D721Med (cell line): ENCODE data around the gene CTU2.
A peak's percentile ranks its signal among the peaks of the same experiment; 100 is the strongest.

Experiments used
- DNase-seq: peaks from one replicate; pipeline ENCODE4 v3.0.0; 2011; ENCODE audit warnings: low spot score; ENCODE audit not compliant: insufficient read length
- FAIRE-seq: peaks from 2 replicates; lab custom pipeline; 2011; peaks lifted over from hg19 to GRCh38; lab: Jason Lieb, UNC
- TF ChIP-seq, protein P1 (sequence below): IDR thresholded peaks from 2 replicates; pipeline ENCODE4 v1.5.1; 2012; ENCODE audit warnings: mild to moderate bottlenecking, control low read depth; ENCODE audit not compliant: insufficient read depth; ENCODE audit errors: missing control alignments

Gene CTU2

DNA sequence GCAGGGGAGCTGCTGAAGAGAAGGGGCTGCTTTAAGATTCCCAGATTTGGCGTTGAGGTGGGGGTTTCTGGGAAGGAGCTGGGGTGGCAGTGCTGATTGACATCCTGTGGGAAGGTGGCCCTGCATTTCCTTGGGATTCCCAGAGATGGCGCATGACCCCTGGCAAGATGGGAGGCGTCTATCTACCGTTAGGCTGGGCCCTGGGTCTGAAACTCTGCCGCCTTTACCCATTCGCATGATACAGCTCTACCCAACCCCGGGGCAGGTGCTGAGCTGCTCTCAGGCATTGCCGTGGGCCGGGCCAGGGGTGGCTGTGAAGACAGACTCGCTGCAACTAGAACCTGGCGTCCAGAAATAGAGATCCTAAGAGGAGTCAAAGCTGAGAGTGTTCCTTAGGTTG lies 33.5 kb upstream of the CTU2 start:
- TF ChIP-seq, protein P1, sequence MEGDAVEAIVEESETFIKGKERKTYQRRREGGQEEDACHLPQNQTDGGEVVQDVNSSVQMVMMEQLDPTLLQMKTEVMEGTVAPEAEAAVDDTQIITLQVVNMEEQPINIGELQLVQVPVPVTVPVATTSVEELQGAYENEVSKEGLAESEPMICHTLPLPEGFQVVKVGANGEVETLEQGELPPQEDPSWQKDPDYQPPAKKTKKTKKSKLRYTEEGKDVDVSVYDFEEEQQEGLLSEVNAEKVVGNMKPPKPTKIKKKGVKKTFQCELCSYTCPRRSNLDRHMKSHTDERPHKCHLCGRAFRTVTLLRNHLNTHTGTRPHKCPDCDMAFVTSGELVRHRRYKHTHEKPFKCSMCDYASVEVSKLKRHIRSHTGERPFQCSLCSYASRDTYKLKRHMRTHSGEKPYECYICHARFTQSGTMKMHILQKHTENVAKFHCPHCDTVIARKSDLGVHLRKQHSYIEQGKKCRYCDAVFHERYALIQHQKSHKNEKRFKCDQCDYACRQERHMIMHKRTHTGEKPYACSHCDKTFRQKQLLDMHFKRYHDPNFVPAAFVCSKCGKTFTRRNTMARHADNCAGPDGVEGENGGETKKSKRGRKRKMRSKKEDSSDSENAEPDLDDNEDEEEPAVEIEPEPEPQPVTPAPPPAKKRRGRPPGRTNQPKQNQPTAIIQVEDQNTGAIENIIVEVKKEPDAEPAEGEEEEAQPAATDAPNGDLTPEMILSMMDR: peak; percentile 29
- FAIRE-seq: no peak
- DNase-seq: no peak

DNA sequence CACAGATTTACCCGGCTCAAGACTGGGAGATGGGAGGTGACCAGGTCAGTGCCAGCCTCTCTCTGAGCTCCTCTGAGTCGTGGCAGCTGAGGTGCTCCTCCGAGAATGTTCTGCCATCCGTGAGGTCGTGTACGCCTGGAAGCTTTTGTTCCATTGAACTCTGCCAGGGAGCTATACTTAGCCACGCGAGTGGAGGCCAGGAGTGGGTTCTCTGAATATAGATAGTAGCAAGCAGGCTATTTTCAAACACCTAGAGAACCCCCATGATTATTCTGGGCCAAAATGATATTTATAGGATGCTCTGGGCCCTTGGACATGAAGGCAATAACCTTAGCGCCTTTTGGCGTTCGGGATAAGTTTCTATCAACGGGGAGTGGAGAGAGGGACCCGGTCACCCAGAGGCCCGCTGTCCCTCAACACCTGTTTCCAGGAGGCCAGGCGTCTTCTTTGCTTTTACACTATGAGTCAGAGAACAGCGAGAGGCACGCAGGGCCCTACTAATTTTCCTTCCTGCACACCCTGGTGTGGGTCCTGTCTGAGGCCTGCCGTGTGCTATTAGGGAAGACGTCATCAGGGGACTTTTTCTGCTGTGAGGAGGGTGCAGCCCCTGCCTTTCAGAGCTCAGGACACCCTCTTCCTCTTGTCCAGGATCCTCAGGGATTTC lies 32.5 kb upstream of the CTU2 start:
- TF ChIP-seq, protein P1: no peak
- DNase-seq (no peak), FAIRE-seq (no peak)

DNA sequence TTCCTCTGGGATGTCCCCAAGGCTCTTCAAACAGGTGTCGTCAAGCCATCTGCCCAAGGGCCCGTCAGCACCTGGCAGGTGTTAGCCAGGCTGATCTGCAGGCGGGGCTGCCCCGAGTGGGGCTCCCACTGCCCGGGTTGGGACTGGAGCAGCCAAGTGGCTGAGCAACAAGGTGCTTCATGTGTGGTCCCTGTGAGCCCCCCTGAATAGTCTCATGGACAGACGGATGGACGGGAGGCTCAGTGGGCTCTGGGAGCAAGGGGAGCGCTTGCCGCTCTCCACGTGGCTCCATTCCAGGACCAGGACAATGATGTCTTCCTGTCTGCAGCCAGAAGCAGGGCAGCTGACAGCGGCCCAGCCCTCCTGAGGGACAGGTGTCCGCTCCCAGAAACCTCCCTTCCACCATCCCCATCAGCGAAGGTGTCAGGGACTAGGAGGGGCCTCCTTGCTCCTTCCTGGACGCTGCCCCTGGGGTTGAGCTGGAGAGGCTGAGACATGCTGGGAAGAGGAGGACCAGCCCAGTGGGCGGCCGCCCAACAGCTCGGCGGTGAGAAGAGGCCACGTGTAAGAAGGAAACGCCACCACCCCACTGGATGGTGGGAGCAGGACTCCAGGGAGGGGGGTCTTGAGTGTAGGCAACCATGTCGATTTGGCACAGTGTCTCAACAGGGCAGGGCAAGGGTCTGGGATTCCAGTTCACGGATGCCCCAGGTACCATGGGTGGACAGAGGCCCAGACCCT lies 29.6 kb upstream of the CTU2 start:
- TF ChIP-seq, protein P1: no peak
- FAIRE-seq (no peak), DNase-seq (no peak)

- TF ChIP-seq, protein P1: no peak
- no peak for FAIRE-seq
Observed at GRCh38 chr16:88677721-88678120, 28.6 kb upstream of the CTU2 start.

GRCh38 chr16:88678224-88678979 lies 27.9 kb upstream of the CTU2 start:
- TF ChIP-seq, protein P1: no peak
- no peak for DNase-seq
- no peak for FAIRE-seq

More at GRCh38 chr16:88677721-88678120, 28.6 kb upstream of the CTU2 start:
- no peak for DNase-seq

- FAIRE-seq (no peak), DNase-seq (no peak)
- TF ChIP-seq, protein P1: no peak
Observed at GRCh38 chr16:88680554-88681083, 25.7 kb upstream of the CTU2 start.
